GM18873 (cell line): Measurements from ENCODE around the gene ARFRP1.

Source experiments
- ATAC-seq: cut with Tn5 transposase; IDR thresholded peaks from one replicate; pipeline ENCODE4 v1.9.1; 2021; ENCODE audit warnings: mild to moderate bottlenecking, moderate library complexity, moderate number of reproducible peaks; ENCODE audit not compliant: unreplicated experiment, low FRiP score

ARFRP1 gene

GRCh38 chr20:63703471-63703975 lies 4.3 kb downstream of the ARFRP1 start:
- ATAC-seq = no peak

GRCh38 chr20:63702751-63703470 lies 4.9 kb downstream of the ARFRP1 start:
- ATAC-seq = no peak

GRCh38 chr20:63702036-63702665 lies 5.6 kb downstream of the ARFRP1 start:
- no peak for ATAC-seq

DNA sequence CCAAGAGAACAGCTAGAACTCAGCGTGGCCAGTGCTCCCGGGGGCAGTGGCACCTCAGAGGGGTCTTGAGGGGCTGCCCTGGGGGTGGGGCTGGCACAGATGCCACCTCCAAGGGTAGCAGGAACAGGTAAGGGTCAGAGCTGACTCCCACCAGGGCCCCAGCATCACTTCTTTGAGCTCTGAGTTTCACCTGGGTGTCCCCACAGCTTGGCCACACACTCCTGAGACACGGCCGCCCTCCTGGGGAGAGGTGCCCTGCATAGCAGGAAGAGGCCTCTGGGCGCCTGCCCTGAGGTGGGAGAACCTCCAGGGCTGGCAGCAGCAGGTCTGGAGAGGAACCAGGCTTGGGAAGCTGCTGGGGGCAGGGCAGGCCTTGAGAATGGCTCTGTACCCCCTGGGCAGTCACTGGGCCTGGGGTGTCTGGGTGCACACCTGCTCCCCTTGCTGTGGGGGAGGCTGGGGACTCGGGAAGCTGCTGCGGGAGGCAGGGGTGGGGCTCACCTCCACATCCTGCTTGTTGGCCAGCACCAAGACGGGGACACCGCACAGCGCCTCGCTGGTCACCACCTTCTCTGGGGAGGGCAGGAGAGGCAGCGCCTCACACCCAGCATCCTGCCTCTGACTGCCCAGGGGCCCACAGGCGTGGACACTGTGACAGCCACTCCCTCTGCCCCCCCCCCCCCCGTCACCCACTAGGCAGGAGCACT lies 6.3 kb downstream of the ARFRP1 start:
- no peak for ATAC-seq

DNA sequence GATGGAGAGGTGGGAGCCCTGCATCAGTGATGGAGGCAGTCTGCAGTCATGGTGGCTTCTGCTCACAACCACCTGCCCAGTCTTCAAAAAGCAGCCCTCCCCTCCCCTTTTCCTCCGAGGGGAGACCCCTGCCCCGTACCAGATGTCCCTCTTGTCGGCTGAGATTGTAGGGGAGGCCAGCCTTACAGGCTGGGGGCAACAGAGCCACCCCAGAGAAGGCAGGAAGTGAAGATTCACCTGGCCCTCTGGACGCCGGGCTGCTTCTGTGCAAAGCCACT lies 6.8 kb downstream of the ARFRP1 start:
- no peak for ATAC-seq

DNA sequence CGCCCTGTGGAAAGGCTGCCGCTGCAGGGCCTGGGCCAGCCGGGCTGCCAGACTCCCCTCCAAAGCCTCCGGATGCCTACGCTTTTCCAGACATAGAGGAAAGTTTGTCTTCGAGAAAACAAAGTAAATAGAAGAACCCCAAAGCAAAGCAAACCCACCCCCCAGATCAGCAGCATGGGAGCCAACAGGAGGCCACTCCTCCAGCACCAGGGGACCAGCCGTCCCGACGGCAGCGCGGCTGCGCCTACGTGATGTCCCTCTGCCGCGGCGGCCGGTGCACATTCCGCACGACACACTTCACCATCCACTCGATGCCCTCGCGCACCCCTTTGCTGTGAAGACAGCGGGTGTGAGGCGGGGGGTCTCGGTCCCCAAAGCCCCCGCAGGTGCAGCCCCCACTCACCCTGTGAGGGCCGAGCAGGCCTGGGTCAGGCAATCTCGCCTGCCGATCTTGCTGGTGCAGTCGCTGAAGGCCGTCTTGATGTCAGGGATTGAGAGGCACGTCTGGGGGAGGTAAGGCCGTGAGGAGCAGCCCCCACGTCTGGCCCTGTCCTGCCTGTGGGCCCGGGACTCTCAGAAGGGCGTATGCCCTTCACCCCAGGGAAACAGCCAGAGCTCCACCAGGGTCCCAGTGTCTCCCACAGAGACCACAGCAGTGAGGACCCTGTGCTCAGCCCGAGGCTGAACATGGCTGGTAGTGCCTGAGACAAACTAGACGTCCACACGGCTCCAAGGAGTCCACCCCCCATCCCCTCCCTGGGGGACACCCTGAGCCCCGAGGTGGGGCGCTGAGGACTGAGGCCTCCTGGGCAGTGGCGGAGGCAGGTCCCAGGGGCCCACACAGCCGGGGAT lies 7.4 kb downstream of the ARFRP1 start:
- no peak for ATAC-seq

DNA sequence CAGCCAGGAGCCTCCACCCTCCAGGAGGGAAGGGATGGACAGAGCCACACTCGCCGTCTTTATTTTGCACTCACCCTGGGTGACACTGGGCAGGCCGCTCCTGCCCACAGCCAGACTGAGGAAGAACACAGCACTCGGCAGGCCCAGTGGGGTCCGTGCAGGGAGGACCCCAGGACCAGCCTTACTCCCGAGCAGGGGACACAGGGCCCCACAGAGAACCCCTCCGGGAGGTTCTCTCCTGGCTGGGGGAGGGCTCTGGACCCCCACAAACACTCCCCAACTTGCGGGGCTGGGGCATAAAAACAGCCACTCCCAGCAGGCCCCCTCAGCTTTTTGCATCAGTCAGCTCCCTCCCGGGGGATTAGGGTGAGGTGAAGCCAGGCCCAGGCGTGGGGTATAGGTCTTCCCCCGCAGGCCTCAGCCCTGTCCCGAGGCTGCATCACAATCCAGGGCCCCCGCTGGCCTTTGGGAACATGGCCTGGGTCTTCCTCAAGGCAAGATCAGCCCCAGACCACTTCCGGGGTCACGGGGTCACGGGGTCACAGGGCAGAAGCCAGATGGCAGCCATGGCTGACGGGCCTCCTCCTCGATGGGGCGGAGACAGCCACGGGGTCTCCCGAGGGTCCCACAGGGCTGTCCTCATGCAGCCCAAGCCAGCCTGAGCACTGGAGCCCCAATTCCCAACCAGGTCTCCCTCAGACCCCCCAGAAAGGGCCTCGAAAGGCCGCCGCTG lies 8.1 kb downstream of the ARFRP1 start:
- no peak for ATAC-seq

DNA sequence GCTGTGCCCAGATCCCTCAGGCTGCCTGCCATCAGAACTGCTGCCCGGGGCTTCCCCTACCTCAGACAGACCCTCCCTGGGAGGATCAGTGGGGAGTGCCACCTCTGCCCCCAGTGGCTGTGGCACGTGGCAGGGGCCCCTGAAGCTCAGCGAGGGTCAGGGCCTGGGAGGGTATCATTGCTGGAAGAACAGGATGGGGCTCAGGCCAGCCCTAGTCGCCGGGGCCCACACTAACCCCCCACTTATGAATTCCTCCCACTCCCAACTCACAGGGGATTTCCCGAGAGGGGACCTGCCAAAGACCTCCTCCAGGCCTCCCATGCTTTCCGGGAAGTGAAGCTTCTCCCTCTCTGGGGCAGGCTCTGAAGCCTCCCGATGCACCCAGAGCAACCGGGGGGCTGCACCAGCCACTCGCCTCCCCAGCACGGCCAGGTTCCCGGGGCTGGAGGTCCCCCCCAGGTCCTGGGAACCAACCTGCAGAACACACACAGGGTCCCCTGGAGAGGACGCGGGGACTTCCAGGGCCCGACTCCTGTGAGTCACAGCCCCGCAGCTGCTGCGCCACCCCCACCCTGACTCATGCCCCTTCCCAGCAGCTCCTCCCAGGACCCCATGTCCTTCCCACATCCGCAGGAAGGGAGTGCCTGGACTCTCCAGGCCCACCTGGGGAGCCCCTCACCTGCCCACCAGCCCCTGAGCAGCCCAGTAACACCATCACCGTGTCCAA lies 8.9 kb downstream of the ARFRP1 start:
- no peak for ATAC-seq

DNA sequence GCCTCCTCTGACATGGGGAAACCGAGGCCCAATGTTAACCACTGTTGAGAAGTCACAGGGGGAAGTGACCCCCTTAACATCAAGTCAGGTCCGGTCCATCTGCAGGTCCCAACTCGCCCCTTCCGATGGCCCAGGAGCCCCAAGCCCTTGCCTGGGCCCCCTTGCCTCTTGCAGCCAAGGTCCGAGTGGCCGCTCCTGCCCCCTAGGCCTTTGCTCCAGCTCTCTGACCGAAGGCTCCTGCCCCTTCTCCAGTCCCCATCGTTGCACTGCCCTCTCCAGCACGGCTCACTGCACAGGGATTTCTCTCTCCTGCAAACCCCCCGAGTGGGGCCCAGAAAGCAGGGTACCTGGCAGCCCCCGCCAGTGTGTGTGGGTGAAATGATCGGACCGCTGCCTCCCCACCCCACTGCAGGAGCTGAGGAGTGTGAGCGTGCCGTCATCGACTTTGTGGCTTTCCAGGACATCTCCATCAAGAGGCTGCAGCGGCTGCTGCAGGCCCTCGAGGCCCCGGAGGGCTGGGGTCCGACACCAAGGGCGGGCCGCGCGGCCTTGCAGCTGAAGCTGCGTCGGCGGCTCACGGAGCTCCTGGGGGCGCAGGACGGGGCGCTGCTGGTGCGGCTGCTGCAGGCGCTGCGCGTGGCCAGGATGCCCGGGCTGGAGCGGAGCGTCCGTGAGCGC lies 9.8 kb downstream of the ARFRP1 start:
- ATAC-seq = no peak

GRCh38 chr20:63697357-63697867 lies 10.4 kb downstream of the ARFRP1 start:
- no peak for ATAC-seq

DNA sequence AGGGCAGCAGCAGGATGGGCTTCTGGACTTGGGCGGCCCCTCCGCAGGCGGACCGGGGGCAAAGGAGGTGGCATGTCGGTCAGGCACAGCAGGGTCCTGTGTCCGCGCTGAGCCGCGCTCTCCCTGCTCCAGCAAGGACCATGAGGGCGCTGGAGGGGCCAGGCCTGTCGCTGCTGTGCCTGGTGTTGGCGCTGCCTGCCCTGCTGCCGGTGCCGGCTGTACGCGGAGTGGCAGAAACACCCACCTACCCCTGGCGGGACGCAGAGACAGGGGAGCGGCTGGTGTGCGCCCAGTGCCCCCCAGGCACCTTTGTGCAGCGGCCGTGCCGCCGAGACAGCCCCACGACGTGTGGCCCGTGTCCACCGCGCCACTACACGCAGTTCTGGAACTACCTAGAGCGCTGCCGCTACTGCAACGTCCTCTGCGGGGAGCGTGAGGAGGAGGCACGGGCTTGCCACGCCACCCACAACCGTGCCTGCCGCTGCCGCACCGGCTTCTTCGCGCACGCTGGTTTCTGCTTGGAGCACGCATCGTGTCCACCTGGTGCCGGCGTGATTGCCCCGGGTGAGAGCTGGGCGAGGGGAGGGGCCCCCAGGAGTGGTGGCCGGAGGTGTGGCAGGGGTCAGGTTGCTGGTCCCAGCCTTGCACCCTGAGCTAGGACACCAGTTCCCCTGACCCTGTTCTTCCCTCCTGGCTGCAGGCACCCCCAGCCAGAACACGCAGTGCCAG lies 11.0 kb downstream of the ARFRP1 start, which contains the start of gene TNFRSF6B:
Gene TNFRSF6B, plus strand, starts transcription at position 25 of the 729 bp plus-strand sequence. Its CDS starts 116 bp downstream, at position 141.
- no peak for ATAC-seq

DNA sequence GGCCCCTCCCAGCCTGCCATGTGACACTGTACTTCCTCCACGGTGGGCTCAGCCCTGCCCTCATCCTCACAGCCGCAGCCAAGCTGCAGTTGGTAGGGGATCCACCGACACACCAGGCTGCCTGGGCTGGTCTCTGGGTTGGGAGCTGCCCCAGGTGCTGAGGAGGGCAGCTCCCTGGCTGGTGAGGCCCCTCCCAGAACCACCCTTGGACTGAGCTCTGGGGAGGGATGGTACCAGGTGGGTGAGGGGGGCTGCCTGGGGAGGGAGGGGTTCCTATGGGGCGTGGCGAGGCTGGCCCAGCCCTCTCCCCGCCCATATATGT lies 11.5 kb downstream of the ARFRP1 start:
- ATAC-seq = no peak

- ATAC-seq = no peak
These were observed 12.1 kb downstream of the ARFRP1 start for GRCh38 chr20:63695424-63696305.

GRCh38 chr20:63694584-63695423 lies 13.0 kb downstream of the ARFRP1 start:
- ATAC-seq = no peak

DNA sequence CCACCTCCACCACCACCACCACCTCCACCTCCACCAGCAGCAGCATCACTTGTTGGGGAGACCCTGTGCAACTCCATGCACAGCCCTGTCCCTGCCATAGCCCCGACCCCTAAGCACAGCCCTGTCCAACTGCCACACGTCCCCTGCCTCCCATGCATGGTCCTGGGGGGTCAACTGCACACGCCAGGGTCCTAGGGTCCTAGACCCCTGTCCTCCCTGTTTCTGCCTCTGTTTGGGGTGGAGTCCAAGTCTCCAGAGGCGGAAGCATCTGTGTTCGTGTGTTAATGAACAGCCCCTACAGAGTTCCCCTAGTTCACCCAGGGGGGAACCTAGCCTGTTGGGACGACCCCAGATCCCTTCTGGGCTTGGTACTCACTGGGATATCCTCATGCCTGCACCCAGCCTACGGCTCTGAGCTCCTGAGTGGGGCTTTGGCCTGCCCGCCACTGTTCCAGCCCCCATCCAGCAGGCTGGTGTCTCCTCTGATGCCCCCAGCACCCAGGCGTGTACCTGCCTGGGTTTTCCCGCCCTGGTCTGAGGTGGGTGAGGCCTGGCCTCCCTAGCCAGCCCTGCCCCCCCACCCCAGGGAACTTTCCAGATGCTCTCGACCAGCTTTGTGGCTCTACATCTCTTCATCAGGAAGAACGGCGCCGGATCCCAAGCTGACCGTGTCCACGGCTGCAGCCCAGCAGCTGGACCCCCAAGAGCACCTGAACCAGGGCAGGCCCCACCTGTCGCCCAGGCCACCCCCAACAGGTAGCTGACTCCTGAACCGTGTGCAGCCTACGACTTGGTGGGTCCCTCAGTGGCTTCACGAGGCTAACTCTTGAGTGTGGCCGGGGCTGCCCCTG lies 13.8 kb downstream of the ARFRP1 start:
- ATAC-seq = no peak
